HG02610 (cell line): ENCODE measurements around the gene BAZ1B.
"Not testable (repeated sequence)": the region's sequence is repeated elsewhere in the genome, so short reads cannot be mapped to it uniquely, and the experiment has no call there.

Experiments
- ATAC-seq: cut with Tn5 transposase; IDR thresholded peaks from one replicate; pipeline ENCODE4 v1.9.1; 2021; ENCODE audit warnings: mild to moderate bottlenecking, moderate library complexity; ENCODE audit not compliant: unreplicated experiment

BAZ1B gene

GRCh38 chr7:73430540-73430939 lies 91.6 kb downstream of the BAZ1B start:
- ATAC-seq, result not testable (repeated sequence)

GRCh38 chr7:73429622-73430505 lies 92.2 kb downstream of the BAZ1B start:
- ATAC-seq, result no peak

- no peak for ATAC-seq
Observed at GRCh38 chr7:73429215-73429614, 92.9 kb downstream of the BAZ1B start.

GRCh38 chr7:73427902-73428787 lies 93.9 kb downstream of the BAZ1B start:
- ATAC-seq, result no peak

GRCh38 chr7:73426016-73426415 lies 96.1 kb downstream of the BAZ1B start:
- ATAC-seq, result no peak

- ATAC-seq, result no peak
Observed at GRCh38 chr7:73425356-73425983, 96.6 kb downstream of the BAZ1B start.

- ATAC-seq, result no peak
Observed at GRCh38 chr7:73424489-73424885, 97.6 kb downstream of the BAZ1B start.

GRCh38 chr7:73423519-73424488 lies 98.3 kb downstream of the BAZ1B start:
- ATAC-seq, result peak; percentile 47

- not testable (repeated sequence) for ATAC-seq
Observed at GRCh38 chr7:73420610-73421009, 101.5 kb downstream of the BAZ1B start.

- ATAC-seq, result not testable (repeated sequence)
Observed at GRCh38 chr7:73420016-73420415, 102.1 kb downstream of the BAZ1B start.

GRCh38 chr7:73418113-73418703 lies 103.9 kb downstream of the BAZ1B start:
- ATAC-seq, result no peak

GRCh38 chr7:73410541-73411131 lies 111.5 kb downstream of the BAZ1B start:
- not testable (repeated sequence) for ATAC-seq

GRCh38 chr7:73404860-73405259 lies 117.2 kb downstream of the BAZ1B start:
- ATAC-seq, result not testable (repeated sequence)

GRCh38 chr7:73399185-73400050 lies 122.7 kb downstream of the BAZ1B start:
- ATAC-seq, result not testable (repeated sequence)

GRCh38 chr7:73397521-73398281 lies 124.4 kb downstream of the BAZ1B start:
- no peak for ATAC-seq

GRCh38 chr7:73395538-73396503 lies 126.3 kb downstream of the BAZ1B start:
- no peak for ATAC-seq
